ENCODE data around the gene MAP3K20.

MAP3K20 gene

DNA sequence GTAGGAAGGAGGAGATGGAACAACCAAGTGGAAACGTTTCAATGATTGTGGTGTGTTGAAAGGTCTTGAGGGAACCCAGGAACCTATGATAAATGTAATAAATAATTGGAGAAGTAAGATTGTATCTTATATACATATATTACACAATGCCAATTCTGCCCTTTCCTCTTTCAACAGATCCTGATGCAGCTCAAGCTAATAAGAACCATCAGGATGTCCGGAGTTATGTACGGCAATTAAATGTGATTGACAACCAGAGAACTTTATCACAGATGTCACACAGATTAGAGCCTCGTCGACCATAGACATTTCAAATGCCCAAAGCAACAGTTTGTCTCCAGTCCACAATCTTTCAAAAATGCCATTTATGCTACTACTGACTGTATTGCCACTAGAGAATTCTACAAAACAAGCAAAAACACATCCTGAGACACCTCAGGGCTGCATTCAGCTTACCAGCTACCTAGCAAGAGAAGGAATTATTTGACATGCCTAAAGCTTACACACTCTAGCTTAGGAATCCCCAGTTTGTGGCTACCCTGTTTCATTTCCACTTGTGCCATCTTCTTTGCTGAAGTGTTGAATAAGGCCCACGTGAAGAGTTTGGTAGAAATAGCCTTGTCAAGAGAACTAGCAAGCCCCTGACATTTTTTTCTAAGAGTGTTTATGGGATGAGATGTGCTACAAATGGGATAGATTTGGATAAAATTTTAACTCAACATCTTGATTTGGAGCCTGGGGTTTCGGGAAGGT is 24.0 kb upstream of the MAP3K20 start:
- DNase-seq: no peak

GRCh38 chr2:173053043-173053699 is 22.5 kb upstream of the MAP3K20 start:
- no peak for DNase-seq

- DNase-seq: no peak
These were observed 21.2 kb upstream of the MAP3K20 start for GRCh38 chr2:173054466-173054865.

- DNase-seq: no peak
These were observed 18.8 kb upstream of the MAP3K20 start for GRCh38 chr2:173056705-173057364.

DNA sequence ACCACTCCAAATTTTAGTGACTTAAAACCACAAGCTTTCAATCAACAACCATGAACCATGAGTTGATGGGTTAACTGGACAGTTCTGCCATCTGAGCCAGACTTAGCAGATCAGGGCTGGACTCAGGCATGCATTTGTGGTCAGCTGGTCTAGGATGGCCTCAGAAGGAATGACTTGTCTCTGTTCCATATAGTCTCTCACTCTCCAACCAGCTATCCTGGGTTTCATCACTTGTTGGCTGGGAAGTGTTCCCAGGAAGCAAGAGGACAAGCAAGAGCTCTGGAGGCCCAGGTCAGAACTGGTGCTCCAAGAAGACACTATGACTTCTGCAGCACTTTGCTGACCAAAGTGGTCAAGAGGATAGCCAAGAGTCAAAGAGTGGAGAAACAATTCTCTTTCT is 17.5 kb upstream of the MAP3K20 start:
- no peak for DNase-seq

GRCh38 chr2:173058673-173059072 is 17.0 kb upstream of the MAP3K20 start:
- no peak for DNase-seq

- no peak for DNase-seq
These were observed 16.4 kb upstream of the MAP3K20 start for GRCh38 chr2:173059292-173059691.

DNA sequence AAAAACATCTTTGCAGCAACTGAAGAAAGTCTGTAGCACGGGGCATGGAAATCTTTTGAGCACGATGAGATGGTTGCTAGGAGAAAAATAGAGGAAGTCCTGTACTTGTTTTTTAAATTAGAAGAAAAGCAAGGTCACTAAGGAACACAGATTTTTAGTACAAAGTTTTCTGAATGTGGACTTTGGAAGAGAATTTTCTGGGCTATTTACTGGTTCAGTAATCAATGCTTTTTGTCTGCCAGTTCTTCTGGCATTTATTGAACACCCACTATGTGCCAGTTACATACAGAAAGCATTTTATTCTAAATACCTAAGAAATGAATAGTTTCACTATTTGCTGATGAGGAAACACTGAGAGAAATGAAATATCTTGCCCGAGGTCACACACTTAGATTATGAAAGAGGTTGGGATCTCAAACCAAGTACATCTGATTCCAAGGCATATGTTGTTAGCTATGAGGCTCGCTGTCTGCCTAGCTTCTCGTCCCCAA is 15.6 kb upstream of the MAP3K20 start:
- no peak for DNase-seq

DNA sequence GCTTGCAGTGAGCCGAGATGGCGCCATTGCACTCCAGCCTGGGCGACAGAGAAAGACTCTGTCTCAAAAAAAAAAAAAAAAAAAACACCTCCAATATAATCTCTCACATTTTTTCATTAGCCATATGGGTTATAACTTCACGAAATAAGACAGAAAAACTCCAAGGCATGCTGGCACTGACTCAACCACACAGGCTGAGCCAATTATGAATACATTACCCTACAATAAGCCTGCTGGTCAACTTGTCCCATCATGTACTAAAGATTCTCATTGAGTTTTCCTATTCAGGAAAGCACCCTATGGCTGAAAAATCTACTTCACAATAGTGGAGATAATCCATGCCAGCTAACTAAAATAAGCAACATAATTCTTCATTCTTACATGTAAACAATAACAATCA is 12.8 kb upstream of the MAP3K20 start:
- no peak for DNase-seq

GRCh38 chr2:173064151-173064805 is 11.4 kb upstream of the MAP3K20 start:
- DNase-seq: no peak

DNA sequence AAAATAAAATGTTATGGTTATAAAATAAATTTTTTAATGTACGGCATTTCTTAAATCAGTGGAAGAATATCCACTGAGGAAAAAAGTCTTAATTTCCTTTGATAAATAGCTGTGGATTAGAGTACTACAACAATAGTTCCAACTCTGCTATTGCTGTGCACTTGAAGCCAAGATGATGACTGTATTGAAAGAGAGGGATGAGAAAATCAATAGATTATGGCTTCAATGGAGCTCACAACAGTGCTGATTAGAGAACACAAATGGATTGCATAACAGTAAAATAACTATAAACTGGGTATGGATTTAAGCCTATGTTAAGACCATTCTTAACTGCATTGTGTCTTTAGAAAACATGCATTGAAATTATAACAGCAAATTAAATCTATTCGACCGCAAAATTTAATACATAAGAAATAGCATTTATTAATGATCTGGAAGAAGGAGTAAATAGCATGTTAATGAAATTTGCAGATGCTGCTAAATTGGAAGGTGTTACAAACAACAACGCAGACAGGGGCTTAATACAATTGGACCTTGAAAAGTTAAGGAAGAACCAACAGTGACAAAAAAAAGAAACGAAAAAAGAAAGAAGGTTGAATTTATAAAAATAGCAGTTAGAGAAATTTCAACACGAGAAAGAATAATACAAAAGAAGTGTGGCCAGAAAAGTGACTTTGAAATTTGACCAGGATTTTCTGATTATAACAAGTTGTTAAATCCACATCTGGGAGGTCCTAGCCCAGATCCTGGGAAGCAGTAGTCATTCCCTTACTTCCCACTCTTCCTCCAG is 8.6 kb upstream of the MAP3K20 start:
- DNase-seq: no peak

DNA sequence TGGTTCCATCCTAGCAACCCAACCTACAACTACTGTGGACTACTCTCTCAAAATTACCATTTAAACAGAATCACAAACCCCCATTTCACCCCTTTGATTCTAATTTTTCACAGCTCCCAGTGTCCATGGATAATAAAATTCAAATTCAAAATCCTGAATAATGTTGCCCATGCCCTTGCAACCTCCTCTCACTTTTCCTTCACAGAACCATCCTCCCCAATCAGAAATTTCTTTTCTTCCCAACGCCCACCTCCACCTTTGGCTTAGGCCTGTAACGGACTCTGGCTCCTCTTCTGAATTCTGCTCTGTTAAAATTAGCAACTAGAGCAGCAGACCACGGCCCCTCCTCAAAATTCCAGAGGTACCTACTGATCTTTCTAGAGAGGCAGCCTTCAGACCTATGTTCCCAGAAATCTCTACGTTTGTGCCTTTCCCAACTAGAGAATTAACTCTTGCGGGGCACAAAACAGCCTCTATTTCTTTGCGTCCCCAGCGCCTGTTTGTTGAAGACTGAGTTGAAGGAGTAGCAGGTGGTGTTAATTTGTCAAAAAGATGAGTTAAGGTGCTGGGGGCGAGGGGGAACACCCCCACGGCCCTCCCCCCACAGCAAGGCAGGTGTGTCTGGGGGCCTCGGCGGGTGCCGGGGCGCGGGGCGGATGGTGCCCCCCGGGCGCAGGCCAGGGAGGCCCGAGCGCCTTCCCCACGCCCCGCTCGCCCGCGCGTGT is 428 bp upstream of the MAP3K20 start:
- no peak for DNase-seq

DNA sequence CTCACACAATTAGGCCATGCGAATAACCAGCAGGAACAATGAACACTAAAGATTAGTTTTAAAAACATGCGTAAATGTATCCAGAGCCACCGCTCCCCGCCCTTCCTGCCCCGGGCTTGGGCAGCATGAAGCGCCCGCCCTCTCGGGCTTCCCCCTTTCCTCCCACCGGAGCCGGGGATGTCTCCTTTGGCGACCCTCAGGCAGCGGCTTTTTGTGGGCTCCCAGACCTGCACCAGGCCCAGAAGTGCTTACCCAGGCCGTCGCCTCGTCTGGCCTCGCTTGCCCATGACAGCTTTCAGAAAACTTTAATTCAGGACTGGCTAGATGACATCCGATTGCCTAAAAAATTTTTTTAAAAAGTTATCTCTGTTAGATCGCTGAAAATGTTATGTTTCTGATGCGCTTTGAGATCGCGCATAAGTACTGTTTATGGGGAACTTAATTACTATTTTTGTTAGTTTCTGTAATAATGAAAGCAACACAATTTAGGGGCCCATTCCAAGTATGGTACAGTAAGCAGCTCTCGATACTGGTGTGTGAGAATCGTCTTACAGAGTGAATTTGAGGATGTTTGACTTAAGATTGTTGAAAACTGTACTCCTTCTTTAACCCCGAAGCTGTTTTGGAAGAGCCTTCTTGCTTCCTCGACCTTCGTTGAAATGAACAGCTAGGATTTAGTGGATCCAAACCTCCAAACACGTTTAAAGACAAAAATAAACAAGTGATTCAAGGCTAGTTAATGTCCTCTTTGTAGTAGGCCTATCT is 1.1 kb downstream of the MAP3K20 start:
- DNase-seq: no peak

- no peak for DNase-seq
These were observed 2.0 kb downstream of the MAP3K20 start for GRCh38 chr2:173077506-173078177.

DNA sequence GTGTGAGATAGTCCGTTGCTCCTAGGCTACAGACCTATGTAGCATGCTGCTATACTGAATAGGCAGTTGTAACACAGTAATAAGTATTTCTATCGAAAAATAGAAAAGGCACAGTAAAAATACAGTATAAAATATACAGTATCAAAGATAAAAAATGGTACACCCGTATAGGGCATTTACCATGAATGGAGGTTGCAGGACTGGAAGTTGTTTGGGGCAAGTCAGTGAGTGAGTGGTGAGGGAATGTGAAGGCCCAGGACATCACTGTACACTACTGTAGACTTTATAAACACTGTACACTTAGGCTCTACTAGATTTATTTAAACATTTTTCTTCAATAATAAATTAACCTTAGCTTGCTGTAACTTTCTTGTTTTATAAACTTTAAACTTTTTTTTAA is 3.5 kb downstream of the MAP3K20 start:
- no peak for DNase-seq

DNA sequence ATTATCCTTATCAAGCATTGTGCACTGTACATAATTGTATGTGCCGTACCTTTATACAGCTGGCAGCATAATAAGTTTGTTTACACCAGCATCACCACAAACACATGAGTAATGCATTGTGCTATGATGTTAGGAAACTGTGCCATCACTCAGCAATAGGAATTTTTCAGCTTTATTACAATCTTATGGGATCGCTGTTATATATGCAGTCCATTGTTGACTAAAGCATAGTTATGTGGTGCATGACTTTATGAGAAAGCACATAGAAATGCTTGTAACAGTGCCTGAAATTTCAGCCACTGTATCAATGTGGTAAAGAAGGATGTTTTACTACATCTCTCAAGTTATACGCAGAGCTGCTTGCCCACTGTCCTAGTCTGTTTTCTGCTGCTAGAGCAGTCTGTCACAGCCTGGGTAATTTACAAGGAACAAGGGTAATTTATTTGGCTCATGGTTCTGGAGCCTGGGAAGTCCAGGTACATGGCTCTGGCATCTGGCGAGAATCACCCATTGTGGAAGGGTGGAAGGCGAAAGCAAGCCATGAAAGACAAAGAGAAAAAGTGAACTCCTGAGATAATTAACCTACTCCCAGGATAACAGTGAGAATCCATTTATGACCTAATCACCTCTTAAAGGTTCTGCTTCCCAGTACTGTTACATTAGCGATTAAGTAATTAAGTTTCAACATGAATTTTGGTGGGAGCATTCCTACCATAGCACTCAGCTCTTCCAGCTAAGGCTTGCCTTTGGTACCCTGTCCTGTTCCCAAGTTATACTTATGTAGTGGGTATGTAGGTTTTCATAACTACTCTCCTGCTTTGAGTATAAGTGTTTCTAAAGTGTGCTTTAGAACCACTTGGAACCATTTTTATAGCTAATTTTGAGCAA is 4.6 kb downstream of the MAP3K20 start:
- no peak for DNase-seq

- DNase-seq: no peak
These were observed 11.0 kb downstream of the MAP3K20 start for GRCh38 chr2:173086518-173087213.

DNA sequence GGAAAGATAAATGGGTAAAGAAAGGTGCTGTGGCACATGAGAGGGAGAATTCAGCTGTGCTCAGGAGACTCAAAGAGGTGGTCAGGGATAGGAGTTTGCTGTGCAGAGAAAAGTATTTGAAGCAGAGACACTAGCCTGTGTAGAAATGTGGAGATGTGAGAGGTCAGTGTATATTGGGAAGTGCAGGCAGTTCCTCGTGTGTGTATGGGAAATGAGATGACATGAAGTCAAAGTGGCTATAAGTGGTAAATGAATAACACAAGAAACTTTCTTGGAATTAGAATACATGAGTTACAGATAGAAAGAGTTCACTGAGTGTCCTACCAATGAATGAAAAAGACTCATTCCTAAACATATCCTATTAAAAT is 11.6 kb downstream of the MAP3K20 start:
- DNase-seq: no peak
